CD4-positive, alpha-beta T cell treated with Interleukin-21 for 1 hour (primary cell): ENCODE measurements around the gene PKP2.

Source experiments
- DNase-seq: peaks from one replicate; pipeline ENCODE4 v3.0.0-alpha.2; 2020

PKP2 gene

GRCh38 chr12:32896432-32897280 lies at the start of gene PKP2:
PKP2 (minus strand) TSS chr12:32896777; CDS start chr12:32896731, 46 bp downstream.
- peak; percentile 2 for DNase-seq

GRCh38 chr12:32944195-32944594 lies 47.6 kb upstream of the PKP2 start:
- DNase-seq, result no peak

- no peak for DNase-seq
Measured at GRCh38 chr12:32939801-32940200, 43.2 kb upstream of the PKP2 start.

GRCh38 chr12:32926963-32927362 lies 30.4 kb upstream of the PKP2 start:
- DNase-seq, result no peak

GRCh38 chr12:32926356-32926755 lies 29.8 kb upstream of the PKP2 start:
- DNase-seq, result no peak

- DNase-seq, result no peak
Measured at GRCh38 chr12:32922546-32923297, 26.1 kb upstream of the PKP2 start.

GRCh38 chr12:32921397-32921796 lies 24.8 kb upstream of the PKP2 start:
- no peak for DNase-seq

- DNase-seq, result no peak
Measured at GRCh38 chr12:32920506-32921085, 24.0 kb upstream of the PKP2 start.

- no peak for DNase-seq
Measured at GRCh38 chr12:32918890-32919801, 22.6 kb upstream of the PKP2 start.

GRCh38 chr12:32917094-32917611 lies 20.6 kb upstream of the PKP2 start:
- DNase-seq, result no peak

- no peak for DNase-seq
Measured at GRCh38 chr12:32907898-32908476, 11.4 kb upstream of the PKP2 start.

GRCh38 chr12:32907166-32907565 lies 10.6 kb upstream of the PKP2 start:
- DNase-seq, result no peak

- no peak for DNase-seq
Measured at GRCh38 chr12:32906399-32907165, 10.0 kb upstream of the PKP2 start.

GRCh38 chr12:32903763-32904162 lies 7.2 kb upstream of the PKP2 start:
- DNase-seq, result no peak

GRCh38 chr12:32903318-32903717 lies 6.7 kb upstream of the PKP2 start:
- no peak for DNase-seq

- DNase-seq, result no peak
Measured at GRCh38 chr12:32902287-32902997, 5.9 kb upstream of the PKP2 start.

- DNase-seq, result no peak
Measured at GRCh38 chr12:32901553-32901952, 5.0 kb upstream of the PKP2 start.

- no peak for DNase-seq
Measured at GRCh38 chr12:32897687-32898573, 1.4 kb upstream of the PKP2 start.

GRCh38 chr12:32897281-32897610 lies 669 bp upstream of the PKP2 start:
- DNase-seq, result no peak
